ENCODE measurements around the gene XCL1.
"Not testable (repeated sequence)": the region's sequence is repeated elsewhere in the genome, so short reads cannot be mapped to it uniquely, and the experiment has no call there.

Gene XCL1, protein sequence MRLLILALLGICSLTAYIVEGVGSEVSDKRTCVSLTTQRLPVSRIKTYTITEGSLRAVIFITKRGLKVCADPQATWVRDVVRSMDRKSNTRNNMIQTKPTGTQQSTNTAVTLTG

DNA sequence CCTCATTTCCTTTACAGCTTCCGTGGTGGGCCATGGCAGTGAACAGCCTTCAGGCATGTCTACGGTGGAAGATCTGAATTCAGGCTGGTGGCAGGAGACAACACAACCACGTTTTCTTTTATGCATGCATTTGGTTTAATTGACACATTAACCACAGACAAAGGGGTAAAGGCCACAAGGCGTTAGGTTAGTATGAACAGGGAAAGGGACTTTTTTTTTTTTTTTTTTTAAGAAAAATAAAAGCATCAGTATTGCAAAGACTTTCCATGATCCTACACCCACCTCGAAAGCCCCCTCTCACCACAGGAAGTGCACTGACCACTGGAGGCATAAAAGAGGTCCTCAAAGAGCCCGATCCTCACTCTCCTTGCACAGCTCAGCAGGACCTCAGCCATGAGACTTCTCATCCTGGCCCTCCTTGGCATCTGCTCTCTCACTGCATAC is at the start of gene XCL1:
XCL1 (plus strand) TSS at position 361 of the 444 bp plus-strand sequence; CDS start at position 394, 33 bp downstream.
- not testable (repeated sequence) for FAIRE-seq

DNA sequence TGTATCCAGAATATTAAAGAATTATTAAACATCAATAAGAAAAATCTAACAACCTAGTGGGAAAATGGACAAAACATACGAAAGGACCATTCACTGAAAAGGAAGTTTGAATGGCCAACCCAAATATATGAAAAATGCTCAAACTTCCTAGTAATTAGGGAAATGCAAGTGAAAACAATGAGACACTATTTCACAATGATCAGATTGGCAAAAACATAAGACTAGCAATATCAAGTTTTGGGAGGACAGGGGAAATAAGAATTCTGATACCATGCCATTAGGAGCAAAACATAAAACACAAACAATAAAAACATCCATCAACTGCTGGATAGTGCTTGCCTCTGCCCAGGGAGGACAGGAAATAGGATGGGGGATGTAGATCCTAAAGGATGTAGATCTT is 46.9 kb upstream of the XCL1 start:
- FAIRE-seq = no peak

DNA sequence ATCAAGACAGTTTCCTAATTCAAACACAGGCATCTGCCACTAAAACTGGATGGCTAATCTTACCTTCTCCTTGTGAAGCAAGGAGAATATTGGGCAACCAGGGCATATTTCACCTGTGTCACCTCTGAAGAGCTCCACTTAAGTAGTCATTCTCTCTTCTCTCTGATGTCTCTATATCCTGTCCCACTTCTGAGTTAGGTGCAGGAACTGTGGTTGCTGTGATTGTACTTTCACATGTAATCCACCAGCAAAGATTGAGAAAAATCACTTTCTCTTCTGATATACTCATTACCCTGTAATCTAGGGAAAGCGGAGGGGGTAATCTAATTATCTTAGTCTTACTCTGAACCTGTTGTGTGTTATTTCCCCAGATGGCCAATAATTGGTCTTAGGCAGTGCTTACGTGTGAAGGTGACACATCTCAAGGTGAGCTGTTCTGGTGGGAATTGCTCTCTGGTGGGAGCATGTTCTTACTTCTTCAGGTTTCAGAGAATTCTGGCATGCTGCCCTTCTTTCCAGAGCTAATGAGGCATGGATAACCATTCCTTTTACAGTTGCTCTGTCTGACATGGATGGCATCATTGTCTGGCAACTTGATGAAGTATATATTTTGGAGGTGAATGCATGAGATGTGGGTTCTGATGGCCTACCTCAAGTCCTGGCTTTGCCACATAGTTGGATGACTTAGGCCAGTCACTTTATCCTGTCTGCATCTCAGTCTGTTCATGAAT is 44.6 kb upstream of the XCL1 start:
- FAIRE-seq = no peak

DNA sequence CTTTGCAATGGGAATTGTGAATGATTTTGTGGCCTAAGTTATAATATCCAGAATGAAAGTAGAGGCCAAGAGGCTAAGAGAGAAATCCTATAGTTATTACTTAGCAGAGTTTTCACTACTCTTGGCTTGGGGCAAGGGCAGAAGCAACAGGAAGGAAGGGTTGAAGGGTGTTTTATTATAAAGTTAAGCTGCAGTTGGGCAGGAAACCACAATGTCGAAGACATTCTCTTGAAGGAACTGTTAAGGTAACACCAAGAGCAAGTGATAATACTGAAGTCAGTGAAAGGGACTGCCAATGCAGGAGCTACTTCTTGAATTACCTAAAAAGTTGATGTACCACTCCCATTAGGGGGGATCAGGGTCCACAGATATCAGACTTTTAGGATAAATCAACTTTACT is 40.9 kb upstream of the XCL1 start:
- FAIRE-seq = no peak

DNA sequence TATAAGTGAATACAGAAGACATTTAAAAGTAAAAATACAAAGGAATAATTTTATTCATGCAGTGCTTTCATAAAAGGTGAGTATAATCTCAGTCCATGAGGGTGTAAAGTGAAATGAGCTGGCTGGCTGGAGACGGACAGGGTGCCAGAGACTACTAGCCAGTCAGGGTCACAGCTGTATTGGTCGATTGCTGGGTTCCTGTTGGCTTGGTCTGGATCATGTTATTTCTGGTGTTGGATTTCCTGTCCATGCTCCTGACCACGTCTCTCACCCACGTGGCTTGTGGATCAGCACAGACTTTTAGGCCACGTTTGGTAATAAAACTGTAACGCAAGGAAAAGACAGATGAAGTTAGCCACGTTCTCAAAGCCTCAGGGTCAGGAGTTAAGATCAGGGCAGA is 35.6 kb upstream of the XCL1 start:
- not testable (repeated sequence) for FAIRE-seq

DNA sequence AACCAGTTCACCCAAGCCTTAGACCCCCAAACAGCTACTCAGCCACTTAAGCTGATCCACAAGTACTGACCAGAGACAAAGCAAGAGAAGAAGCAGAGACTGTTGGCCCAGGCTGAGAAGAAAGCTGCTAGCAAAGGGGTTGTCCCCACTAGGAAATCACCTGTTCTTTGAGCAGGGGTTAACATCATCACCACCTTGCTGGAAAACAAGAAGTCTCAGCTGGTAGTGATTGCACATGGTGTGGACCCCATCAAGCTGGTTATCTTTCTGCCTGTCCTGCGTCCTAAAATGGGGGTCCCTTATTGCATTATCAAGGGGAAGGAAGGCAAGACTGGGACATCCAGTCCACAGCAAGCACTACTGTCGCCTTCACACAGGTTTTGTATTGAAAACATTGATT is 33.4 kb upstream of the XCL1 start:
- not testable (repeated sequence) for FAIRE-seq

DNA sequence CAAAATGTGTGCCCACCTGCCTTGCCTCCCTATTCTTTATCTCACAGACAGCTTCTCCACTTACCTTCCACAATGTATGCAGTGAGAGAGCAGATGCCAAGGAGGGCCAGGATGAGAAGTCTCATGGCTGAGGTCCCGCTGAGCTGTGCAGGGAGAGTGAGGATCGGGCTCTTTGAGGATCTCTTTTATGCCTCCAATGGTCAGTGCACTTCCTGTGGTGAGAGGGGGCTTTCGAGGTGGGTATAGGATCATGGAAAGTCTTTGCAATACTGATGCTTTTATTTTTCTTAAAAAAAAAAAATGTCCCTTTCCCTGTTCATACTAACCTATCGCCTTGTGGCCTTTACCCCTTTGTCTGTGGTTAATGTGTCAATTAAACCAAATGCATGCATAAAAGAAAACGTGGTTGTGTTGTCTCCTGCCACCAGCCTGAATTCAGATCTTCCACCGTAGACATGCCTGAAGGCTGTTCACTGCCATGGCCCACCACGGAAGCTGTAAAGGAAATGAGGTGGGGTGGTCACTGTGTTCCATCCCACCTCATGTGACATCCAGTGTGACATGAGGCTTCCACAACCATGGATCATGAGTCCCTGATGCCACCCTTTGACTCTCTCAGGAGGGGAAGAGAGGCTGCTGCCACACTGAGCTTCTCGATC is 32.4 kb upstream of the XCL1 start, which contains the start of gene XCL2:
XCL2 (minus strand) TSS at position 158 of the 659 bp plus-strand sequence; CDS start at position 125, 33 bp downstream.
- not testable (repeated sequence) for FAIRE-seq

DNA sequence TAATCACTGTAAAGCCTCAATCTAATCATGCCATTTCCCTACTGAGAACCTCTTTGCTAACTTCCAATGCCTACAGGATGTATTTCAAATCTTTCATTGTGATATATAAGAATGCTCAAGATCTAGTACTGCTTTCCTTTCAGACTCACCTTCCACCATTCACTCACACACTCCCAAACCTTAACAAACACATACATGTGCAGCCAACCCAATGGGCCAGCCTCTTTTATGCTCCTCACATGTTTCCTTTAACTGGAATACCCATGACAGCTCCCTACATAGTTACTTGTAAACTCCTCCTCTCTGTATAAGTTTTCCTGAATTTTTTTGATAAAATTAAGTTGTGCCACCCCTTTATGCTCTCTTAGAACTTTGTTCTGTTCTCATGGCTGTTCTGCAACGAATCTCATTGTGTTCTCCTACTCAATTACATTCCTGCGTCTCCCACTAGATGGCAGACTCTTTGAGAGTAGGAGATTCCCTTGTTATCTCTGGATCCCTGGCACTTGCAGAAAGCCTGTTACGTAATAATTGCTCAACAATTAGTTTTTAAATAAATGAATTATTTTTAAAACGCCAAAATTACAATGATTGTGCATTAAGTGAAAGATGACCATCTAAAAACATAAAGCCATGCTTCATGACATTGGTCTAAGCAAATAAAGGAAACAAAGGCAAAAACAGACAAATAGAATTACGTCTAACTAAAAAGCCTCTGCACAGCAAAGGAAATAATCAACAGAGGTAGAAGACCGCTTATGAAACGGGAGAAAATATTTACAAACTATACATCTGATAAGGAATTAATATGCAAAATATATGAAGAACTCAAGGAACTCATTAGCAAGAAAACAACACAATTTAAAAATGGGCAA is 30.5 kb upstream of the XCL1 start:
- peak; percentile 49 for FAIRE-seq

DNA sequence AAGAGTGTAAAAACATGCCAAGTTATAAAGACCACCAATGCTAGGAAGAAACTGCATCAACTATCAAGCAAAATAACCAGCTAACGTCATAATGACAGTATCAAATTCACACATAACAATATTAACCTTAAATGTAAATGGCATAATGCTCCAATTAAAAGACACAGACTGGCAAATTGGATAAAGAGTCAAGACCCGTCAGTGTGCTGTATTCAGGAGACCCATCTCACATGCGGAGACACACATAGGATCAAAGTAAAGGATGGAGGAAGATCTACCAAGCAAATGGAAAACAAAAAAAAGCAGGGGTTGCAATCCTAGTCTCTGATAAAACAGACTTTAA is 29.9 kb upstream of the XCL1 start:
- not testable (repeated sequence) for FAIRE-seq

DNA sequence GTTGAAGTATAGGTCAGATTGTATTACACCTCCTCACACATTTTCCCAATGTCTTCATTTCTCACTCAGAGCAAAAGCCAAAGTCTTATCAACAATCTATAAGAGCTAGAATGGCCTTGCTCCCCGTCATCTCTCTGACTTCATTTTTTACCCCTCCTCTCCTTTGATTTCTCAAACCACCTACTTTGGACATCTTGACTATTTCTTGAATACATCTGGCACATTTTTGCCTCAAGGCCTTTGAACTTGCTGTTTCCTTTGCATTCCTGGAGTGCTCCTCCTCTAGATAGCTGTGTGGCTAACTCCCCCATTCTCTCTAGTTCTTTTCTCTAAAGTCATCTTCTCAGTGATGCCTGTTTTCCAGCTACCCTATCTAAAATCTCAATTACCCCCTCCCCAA is 25.4 kb upstream of the XCL1 start:
- no peak for FAIRE-seq

DNA sequence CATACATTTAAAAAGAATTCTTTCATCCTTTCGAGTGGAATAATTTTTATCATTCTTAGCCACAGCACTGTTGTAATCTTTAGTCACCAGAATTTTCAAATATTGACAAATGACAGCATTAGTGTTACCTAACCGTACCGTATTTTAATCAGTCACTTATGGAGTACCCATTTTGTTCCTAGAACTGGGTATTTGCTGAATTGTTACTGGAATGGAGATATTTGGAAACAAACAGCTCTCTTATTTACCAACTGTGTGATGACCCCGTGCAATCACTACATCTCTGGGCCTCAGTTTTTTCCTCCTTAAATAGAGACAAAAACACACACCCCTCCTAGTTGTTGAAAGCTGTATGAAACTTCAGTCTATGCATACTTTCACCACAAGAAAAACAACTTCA is 24.7 kb upstream of the XCL1 start:
- FAIRE-seq = no peak

DNA sequence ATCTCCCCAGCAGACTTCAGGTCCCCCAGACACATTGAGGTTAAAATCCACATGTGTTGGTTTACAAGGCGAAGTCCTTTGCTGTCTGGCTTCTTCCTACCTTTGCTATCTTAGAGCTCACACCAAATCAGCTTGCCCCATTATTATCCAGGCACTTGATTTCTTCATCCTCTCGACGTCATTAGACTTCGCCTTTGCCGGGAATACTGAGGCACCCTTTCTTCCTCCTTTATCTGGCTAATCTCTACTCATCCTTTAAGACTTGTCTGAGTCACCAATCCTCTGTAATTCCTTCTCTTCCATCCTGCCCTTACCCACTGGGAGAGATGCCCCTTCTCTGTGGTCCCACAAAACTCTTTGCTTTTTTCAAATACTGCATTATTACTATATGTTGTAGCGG is 23.4 kb upstream of the XCL1 start:
- FAIRE-seq = no peak

DNA sequence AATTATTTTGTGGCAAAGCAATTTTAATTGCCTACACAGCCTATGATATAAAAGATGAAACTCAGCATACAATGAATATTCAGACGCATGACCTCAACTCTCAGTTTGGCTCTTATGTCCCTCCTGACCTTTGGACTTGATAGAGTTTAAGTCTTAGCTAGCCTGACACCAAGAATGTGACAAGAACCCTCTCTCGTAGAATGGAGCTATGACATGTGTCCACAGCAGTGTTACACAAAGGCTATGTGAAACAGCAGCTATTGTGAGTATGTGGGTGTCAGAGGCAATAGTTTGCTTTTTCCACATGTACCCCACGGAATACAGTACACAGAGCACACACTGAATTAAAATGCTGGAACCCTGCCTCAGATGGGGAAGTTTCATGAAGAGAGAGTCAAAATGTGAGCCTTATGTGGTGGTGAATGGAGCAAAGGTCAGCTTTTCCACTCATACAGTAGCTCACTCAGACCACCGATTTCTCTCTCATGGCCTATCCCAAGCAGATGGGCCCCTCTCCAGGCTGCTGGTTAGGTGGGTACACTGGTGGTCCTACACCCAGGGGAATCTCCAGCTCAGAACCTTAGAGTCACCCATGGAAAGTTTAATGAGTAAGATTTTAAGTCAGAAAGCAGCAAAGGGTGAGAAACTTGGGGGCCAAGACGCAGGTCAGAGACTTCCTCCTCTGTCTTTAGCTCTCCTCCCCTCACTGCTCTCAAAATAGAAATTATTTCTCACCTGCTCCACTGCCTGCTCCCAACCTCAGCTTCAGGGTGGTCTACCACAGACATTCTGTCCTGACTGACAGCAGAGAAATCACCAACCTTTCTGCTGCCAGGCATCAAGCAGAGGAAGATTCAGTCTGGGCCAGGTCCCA is 22.5 kb upstream of the XCL1 start:
- FAIRE-seq = no peak

DNA sequence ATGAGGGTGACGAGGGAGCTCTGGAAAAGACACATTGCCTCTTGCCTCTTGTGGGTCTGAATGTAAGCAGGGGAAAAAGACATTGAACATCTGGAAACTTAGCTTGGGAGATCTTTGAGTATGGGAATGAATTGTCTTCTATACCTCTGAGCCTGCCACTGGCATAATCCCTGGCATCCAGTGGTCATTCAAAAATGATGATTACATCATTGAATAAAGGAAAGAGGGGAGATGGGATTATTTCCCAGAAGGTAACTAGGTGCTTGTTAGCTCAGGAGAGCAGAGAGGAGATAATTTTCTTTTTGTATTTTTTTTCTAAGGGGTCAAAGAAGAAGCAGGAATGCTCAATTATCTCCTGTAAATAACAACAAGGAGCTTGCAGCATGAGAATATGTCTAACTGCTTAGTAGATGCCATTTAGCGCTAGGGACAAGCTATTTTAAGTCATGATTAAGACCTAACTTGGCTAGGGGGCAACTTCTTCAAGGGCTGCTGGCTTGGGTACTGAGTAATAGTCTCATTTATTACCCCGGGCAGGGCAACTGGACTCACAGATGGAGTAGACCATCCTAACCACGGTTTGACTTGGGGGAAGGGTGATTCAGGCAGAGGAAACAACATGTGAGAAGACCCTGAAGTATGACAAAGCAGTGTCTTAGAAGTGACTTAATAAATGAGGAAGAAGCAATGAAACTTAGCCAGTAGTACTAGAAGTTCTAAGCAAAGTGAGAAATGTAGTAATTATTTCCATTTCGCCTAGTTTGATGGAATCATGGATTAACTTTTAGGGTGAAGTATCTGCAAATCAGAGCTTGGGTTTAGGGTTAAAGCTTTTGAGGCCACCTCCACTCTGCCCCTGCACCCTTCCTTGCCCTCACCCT is 21.6 kb upstream of the XCL1 start:
- FAIRE-seq = no peak

DNA sequence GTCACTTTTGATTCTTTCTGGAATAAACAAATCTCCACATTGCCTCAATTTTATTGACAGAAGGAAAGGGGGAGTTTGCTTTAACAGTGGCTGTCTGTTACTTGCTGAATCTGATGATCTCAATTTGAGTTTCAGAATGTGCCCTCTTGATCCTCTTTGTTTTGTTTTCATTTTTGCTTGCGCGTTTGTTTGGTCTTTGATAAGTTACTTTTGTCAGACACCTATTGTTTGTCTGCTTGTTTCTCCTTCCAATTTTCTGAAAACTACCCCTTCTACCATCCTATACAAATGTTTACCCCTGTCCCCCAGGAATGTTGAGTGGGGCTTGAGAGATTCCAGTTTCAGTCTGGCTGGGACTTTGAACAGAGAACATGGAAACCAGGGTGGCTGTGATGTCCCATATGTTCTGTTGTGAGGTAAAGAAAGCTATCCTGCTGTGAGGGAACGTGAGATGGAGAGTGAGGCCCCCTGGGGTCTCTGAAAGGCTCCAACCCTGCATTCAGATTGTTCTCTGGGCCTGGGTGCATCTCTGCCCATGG is 20.8 kb upstream of the XCL1 start:
- no peak for FAIRE-seq

DNA sequence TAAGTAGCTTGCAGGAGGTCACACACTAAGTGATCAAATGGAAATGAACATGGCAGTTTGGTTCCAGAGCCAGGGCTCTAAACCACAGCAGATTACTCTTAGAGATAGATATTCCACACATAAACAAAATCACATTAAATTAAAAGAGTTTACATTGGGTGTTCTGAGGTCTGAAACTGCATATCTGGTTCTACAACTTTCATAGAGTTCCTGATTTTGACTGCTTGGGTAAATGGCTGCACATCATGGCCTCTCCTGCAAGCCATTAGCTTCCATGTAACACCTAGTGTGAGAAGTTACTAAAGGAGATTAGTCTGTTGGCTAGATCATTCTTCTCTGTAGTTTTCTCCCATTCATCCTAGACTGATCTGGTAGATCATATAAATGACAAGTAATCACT is 19.8 kb upstream of the XCL1 start:
- FAIRE-seq = no peak

DNA sequence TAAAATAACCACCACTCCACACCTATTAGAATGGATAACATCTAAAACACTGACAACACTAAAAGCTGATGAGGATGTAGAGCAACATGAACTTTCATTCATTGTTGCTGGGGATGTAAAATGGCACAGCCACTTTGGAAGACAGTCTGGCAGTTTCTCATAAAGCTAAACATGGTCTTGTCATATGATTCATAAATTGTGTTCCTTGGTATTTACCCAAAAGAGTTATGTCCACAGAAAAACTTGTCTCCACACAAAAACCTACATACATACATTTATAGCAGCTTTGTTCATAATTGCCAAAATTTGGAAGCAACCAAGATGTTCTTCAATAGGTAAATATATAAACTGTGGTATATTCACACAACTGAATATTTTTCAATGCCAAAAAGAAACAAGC is 16.0 kb upstream of the XCL1 start:
- FAIRE-seq = no peak

DNA sequence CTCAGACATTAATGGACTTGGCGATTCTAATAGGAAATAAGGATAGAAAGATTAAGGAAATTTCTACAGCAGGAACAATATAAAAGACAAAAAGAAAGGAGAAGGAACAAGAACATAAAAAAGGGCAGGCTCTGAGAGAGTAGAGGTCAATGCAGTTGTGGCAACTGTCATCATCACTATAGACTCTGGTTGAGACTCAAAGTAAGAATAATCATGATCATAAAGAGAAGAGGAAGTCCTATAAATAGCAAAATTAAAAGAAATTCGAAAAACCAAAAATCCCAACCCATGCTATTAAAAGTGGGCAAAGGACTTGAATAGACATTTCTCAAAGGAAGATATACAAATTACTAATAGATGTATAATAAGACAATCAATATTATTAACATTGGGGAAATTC is 14.4 kb upstream of the XCL1 start:
- no peak for FAIRE-seq

DNA sequence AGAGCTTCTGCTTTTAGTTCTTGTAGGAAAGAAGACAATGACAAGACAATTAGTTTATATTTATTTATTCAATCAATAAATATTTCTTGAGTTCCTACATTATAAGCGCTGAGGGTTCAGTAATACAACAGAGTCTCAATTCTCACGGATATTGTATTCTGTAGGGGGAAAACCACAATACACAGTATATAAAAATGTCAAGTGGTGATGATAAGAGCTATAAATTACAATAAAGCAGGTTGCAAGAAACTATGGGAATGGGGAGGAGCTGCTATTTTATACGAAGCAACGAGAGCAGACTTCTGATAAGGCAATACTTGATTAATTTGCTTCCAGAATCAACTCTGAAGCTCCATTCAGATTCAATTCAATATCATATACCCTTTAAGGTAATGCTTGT is 10.6 kb upstream of the XCL1 start:
- no peak for FAIRE-seq

DNA sequence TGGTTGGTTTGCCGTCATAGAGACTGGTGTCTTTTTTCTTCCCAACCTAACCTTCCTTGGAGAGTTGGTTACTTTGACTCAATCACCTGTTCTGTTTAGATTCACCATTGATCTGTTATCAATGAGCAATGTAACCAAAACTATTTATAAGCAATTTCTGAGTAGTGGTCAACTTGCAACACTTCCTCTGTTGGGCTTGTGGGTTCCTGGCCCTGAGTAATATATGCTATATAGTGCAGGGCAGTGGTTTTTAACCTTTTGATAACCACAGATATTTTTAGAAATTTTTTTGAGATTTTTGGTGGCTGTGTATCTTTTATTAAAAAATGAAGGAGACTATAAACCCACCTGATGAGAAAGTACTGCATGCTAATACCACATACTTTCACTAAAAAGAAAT is 9.4 kb upstream of the XCL1 start:
- FAIRE-seq = no peak

DNA sequence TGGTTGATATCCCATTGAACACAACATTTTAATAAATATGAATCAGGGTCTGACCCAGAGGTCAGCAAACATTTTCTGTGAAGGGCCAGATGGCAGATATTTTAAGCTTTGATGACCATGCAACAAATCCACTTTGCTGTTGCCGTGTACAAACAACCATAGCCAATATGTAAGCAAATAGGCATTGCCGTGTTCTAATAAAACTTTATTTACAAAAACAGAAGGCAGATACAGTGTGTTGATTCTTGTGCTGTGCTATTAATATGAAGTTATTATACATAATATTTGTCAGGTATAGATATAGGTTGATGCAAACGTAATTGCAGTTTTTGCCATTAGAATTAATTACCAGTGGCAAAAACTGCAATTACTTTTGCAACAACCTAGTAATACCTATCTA is 8.8 kb upstream of the XCL1 start:
- no peak for FAIRE-seq
